NCI-H1694 treated with DMSO at 0.1 percent for 48 hours (cell line): ENCODE measurements around the gene AXDND1.
"Not testable (repeated sequence)": the region's sequence is repeated elsewhere in the genome, so short reads cannot be mapped to it uniquely, and the experiment has no call there.

Experiments used
- DNase-seq: peaks from one replicate; lab custom pipeline; 2025; lab: John Stamatoyannopoulos, UW

Gene AXDND1

DNA sequence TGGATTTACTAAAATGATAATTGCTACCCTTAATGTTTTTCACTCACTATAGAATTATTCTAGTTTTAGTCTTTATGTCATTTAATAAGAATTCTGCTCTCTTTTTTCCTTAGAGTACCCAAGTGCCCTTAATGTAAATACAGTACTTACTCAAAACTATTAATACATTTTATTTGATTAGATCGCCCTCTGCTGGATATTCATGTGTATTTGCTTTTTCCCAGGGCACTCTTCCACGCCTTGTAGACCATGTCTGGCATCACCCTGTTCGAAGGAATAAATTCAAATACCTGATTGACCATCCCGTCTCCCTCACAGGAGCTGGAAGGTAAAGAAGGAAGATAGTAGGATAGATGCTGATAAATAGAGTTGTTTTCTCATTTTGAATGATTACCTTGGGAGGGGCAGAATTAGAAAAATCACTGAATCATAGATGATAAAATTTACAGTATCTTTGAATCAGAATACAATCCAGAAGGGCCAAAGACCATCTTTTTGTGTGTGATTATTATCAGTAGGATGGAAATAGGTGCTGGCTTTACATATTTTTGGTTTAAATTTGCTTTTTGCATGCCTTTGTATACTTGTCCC, 4.1 kb downstream of the AXDND1 start:
- DNase-seq, result peak; percentile 84

DNA sequence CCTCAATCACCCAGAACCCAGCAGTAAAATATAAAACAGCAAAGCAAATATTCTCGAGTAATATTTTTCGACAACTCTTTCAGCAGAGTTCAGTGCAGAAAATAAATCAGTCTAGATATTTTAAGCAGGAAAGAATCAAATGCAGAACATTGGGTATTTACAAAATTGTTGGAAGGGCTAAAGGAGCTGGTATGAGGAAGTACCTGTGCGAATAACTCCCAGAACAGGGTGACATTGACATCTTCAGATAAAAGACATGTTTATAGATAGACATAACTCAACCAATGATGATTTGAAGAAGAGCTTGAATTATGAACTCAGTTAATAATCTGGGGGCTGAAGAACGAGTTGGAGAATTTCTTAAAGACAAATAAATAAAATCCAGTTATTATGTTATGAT, 6.4 kb downstream of the AXDND1 start:
- DNase-seq, result no peak

DNA sequence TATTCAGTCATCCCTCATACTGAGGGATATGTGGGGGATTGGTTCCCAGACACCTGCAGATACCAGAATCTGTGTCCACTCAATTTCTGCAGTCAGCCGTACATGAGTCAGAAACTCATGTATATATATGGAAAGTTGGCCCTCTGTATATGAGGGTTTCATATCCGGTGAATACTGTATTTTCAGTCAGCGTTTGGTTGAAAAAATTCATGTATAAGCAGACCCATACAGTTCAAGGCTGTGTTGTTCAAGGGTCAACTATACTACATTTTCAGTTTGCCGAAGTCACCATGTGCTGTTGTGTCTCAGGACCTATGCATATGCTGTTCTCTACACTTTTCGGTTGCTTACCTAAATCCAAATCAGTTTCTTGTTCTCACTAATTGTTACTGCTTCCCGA, 10.5 kb downstream of the AXDND1 start:
- DNase-seq, result no peak

DNA sequence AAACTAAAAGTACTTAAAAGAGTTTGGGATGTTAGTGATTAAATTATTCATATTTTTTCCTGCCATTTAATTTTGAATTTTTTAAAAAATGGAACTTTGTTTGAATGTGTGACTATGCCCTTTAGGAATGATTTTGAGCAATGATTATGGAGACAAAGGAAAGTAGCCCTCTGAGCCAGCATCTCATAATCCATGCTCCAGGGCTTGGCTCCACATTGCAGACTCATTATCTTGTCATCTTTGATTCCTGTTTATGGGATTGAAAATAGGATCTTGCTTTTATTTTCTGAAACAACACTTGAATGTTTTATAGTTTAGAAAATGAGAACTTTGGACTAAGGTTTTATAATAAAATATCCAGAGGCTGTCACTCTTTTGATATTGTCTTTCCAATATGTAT, 14.5 kb downstream of the AXDND1 start:
- DNase-seq, result no peak

DNA sequence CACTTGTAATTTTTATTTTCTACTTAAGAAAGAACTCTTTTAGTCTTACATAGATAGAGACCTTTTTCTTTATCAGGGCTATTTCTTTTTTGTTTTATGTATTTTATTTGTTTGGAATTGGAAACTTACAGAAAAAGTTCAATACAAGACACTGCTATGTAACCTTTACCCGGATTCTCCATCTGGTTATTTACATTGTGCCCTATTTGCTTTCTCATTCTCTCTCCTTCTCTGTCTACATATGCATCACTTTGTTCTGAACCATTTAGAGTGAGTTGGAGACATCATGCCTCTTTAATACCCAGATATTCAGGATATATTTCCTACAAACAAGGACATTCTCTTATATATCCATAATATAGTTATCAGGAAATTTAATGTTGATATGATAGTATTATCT, 18.3 kb downstream of the AXDND1 start:
- no peak for DNase-seq

DNA sequence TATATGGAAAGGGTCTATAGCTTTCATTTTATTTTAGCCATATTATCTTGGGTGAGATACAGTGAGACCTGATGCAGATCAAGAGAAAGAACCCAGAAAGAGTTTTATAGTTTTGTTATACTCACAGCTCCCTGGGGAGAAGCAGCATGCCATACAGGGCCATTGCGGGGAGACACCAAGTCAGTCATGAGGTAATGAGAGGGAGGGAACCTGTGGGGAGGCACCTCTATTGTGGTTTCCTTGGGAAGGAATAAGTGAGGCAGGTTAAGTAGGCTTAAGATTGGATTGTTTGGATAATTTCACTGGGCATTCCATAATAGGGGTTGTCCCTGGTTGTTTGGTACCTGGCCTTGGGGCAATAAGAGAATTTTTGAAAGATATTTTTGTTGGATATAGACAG, 19.7 kb downstream of the AXDND1 start:
- no peak for DNase-seq

DNA sequence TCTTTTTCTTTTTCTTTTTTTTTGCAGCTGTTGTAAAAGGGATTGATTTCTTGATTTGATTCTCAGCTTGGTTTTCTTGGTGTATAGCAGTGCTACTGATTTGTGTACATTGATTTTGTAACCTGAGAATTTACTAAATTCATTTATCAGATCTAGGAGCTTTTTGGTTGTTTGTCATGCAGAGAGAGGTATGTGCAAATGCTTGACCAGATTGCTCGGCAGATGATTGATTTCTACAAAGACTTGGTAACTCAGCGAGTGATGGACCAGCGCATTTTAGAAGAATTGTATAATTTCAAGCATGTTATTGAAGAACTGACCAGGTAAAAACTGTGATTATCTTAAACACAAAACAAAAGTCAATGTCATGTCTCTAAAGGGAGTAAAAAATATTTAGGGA, 27.9 kb downstream of the AXDND1 start:
- DNase-seq, result no peak

DNA sequence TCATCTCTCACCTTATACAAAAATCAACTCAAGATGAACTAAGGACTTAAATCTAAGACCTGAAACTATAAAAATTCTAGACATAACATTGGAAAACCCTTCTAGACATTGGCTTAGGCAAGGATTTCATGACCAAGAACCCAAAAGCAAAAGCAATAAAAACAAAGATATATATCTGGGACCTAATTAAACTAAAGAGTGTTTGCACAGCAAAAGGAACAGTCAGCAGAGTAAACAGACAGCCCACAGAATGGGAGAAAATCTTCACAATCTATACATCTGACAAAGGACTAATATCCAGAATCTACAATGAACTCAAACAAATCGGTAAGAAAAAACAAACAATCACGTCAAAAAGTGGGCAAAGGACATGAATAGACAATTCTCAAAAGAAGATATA, 33.6 kb downstream of the AXDND1 start:
- not testable (repeated sequence) for DNase-seq

DNA sequence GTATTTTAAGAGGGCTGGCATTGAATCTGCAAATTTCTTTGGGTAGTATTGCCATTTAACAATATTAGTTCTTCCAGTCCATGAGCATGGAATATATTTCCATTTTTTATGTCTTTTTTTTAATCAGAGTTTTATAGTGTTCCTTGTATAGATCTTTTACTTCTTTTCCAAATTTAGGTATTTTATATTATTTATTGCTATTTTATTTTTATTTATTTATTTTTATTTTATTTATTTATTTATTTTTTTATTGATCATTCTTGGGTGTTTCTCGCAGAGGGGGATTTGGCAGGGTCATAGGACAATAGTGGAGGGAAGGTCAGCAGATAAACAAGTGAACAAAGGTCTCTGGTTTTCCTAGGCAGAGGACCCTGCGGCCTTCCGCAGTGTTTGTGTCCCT, 52.0 kb downstream of the AXDND1 start:
- DNase-seq, result not testable (repeated sequence)

DNA sequence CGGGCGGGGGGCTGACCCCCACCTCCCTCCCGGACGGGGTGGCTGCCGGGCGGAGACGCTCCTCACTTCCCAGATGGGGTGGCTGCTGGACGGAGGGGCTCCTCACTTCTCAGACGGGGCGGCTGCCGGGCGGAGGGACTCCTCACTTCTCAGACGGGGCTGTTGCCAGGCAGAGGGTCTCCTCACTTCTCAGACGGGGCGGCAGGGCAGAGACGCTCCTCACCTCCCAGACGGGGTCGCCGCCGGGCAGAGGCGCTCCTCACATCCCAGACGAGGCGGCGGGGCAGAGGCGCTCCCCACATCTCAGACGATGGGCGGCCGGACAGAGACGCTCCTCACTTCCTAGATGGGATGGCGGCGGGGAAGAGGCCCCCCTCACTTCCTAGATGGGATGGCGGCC, 52.9 kb downstream of the AXDND1 start:
- DNase-seq, result not testable (repeated sequence)

DNA sequence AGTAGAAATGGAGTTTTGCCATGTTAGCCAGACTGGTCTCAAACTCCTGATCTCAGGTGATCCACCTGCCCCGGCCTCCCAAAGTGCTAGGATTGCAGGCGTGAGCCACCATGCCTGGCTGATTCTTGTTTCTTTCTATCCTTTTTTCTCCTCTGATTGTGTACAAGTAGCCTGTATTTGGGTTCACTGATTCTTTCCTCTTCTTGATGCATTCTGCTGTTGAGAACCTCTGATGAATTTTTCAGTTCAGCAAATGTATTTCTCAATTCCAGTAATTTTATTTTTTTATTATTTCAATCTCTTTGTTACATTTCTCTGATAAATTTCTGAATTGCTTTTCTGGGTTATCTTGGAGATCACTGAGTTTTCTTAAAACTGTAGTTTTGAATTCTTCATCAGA, 58.8 kb downstream of the AXDND1 start:
- no peak for DNase-seq

DNA sequence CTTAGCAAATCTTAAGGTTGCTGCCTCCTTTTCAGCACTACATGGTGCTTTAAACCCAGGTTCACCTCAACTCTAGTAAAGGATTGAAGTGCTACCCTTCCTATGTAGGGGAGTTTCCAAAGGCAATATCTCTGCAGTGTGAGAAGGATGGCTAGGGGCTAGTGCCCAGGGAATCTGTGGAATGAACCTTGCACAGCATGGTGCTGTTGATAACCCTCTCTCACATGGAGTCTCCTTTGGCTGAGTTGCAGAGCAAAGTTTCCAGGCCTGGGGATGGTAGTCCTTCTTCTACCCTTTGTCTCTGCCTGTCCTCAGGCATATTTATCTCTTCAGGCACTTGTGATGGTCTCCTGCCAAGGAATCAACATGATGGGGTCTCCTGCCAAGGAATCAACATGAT, 59.4 kb downstream of the AXDND1 start:
- no peak for DNase-seq

DNA sequence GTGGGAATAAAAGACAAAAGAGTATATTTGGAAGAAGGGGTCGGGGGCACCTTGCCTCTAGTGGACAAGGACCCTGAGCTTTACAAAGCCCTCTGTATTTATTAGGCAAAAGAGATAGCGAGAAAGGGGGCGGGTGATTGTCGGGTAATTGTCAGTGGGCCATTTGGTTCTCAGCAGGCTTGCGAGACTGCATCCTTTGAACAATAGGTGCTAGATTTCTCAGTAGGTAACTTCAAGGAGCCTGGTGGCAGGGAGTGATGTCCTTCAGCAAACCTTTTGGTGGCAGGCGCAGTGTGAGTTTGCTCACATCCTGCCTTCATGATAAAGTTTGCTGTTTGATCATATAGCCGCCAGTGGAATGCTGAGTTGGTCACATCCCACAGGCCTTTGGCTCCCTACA, 71.4 kb downstream of the AXDND1 start:
- no peak for DNase-seq

DNA sequence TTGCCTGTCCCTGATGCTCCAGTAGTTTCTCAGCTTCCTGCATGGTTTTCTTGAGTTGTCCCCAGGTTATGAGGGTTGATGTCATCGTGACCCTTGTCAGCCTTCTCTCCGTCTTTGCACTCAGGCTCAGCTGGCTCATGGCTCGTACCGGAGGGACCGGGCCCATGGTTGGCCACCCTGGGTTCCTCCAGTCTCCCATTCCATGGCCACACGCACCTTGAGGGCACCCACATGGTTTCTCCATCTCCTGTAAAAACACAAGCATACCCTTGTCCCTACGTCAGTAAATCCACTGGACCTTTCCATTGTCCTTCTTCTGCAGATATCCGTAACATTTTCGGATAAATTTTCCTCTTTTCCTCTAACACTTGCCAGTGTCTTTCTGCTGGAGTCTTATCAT, 73.9 kb downstream of the AXDND1 start:
- not testable (repeated sequence) for DNase-seq

DNA sequence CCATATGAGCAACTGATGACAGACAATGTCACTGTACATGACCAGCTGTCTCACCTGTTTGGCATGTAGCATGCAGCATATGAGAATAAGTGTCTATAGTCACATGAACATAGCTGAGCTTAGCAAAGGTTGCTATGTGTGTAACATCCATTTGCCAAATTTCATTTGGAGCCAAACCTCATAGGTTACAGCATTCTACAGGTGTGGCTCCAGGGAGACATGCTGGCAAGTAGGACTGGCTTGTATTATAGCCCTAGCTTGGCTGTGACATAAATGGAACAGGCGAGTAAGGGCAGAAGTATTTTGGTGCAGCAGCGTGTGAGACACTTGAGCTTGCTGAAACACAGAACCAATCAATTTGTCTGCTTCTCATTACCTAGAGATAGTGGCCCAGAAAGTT, 74.5 kb downstream of the AXDND1 start:
- not testable (repeated sequence) for DNase-seq

DNA sequence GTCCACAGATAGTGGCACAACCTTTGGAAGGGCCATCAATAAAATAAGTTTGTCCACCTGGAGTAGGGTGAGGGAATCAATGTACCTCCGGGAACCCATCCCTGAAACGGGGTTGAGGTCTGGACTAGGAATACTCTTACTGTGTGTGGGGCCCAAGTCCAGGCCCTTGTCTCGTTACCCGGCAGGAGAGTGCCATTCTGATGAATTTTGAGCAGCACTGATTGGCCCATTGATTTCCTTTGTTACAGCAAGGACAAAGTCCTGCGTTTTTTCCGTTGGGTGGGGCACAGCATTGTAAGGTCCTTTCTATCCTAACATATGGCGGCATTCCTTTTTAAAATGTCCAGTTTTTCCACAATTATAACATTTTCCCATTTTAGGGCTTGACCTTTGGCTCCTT, 75.2 kb downstream of the AXDND1 start:
- no peak for DNase-seq

DNA sequence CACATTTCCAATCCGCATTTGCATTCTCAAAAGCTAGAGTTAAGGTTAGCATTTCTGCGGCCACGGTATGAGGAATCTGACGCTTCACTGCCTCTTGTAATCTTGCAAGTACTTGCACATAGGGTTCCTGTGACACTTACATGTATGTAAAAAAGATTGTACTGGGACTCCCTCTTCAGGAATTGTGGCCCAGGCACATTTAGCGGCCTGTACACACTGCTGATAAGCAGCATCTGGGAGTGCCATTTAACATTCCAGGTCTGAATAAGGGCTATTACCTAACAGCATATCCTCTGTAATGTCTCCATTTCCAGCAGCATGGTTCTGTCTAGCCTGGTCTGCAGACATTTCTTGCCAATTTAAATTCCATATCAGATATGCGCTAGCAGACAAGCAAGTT, 75.7 kb downstream of the AXDND1 start:
- DNase-seq, result no peak

DNA sequence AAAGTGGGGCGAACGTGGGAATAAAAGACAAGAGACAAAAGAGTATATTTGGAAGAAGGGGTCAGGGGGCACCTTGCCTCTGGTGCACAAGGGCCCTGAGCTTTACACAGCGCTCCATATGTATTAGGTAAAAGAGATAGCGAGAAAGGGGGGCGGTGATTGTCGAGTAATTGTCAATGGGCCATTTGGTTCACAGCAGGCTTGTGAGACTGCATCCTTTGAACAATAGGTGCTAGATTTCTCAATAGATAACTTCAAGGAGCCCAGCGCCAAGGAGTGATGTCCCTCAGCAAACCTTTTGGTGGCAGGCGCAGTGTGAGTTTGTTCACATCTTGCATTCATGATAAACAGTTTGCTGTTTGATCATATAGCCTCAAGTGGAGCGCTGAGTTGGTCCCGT, 77.1 kb downstream of the AXDND1 start:
- not testable (repeated sequence) for DNase-seq

DNA sequence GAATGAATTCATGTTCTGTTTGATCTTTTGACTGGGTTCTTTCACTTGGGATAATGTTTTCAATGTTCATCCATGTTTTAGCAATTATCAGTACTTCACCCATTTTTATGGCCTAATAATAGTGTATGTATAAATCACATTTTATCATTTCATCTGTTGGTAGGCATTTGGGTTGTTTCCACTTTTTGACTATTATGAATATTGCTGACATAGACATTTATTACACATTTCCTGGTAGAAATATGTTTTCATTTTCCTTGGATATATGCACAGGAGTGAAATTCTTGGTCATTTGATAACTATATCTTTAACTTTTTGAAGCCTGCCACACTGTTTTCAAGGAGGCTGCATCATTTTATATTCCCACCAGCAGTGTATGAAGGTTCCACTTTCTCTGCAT, 79.8 kb downstream of the AXDND1 start:
- no peak for DNase-seq

DNA sequence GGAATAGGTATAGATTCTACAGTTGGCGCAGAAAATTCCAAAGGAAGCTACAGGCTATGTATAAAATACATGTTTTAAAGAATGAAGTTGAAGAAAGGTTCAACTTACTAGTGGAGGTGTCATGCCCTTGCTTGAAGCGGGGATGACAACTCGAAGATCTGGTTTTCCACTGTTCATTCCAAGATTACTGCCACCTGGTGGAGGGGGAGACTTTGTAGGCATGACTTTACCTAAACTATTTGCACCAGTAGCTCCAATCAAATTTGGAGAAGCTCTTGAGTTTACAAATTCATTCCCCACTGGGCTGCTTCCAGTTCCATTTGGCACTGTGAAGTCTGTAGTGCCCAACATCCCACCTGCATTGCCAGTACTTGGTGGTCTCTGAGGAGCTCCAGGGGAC, 81.7 kb downstream of the AXDND1 start:
- DNase-seq, result peak; percentile 5

DNA sequence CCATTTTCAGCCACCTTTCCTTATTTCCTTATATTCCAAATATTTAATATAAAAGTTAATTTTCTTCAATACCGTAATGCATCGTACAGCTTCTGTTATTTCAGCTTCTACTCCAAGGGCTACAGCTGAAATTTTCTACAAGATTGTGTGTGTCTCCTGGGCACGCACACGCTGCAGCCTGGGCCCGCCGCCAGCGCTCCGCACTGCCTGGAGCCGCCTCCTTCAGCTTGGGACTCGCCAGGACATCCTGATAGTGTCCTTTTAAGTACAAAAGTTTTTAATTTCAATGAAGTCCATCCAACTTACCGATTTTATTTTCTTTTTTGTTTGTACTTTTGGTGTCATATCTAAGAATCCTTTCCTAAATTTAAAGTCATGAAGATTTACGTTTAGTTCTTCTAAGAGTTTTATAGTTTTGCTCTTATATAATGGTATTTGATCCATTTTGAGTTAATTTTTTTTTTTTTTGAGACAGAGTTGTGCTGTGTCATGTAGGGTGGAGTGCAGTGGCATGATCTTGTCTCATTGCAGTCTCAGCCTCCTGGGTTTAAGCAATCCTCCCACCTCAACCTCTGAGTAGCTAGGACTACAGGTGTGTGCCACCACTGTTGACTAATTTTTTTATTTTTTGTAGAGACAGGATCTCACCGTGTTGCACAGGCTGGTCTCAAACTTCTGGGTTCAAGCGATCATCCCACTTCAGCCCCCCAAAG, 82.8 kb downstream of the AXDND1 start:
- DNase-seq, result no peak

DNA sequence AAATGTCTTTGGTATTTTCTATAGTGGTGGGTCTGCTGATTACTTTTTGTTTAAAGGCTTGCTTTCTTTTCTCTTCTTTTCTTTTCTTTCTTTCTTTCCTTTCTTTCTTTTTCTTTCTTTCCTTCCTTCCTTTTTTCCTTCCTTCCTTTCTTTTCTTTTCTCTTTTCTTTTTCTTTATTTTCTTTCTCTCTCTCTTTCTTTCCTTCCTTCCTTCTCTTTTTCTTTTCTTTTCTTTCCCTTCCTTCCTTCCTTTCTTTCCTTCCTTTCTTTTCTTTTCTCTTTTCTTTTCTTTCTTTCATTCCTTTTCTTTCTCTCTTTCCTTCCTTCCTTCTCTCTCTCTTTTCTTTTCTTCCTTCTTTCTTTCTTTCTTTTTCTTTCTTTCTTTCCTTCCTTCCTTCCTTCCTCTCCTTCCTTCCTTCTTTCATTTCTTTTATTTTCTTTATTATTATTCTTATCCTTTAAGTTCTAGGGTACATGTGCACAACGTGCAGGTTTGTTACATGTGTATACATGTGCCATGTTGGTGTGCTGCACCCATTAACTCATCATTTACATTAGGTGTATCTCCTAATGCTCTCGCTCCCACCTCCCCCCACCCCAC, 93.9 kb downstream of the AXDND1 start:
- not testable (repeated sequence) for DNase-seq

DNA sequence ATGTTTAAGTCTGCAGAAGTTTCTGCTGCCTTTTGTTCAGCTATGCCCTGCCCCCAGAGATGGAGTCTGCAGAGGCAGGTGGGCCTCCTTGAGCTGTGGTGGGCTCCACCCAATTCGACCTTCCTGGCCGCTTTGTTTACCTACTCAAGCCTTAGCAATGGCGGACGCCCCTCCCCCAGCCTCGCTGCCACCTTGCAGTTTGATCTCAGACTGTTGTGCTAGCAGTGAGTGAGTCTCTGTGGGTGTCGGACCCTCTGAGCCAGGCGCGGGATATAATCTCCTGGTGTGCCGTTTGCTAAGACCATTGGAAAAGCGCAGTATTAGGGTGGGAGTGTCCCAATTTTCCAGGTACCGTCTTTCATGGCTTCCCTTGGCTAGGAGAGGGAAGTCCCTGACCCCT, 99.9 kb downstream of the AXDND1 start:
- DNase-seq, result not testable (repeated sequence)

DNA sequence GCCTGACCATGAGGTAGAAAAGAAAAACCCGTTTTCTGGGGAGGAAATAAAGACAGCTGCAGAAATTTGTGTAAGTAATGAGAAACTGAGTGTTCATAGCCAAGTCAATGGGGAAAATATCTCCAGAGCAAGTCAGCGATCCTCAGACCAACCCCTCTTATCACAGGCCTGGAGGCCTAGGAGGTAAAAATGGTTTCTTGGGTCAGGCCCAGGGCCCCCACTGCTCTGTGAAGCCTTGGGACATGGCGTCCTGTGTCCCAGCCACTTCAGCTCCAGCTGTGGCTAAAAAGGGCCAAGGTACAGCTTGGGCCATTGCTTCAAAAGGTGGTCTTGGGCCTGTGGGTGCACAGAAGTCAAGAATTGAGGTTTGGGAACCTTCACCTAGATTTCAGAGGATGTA, 108.9 kb downstream of the AXDND1 start:
- no peak for DNase-seq
